Cerebellar cortex (tissue), 1 donor: Measurements from ENCODE around the gene LCAT.
"Not testable (repeated sequence)": the region's sequence is repeated elsewhere in the genome, so short reads cannot be mapped to it uniquely, and the experiment has no call there.

ENCODE experiments used
- DNase-seq: peaks from one replicate; pipeline ENCODE4 v3.0.0-alpha.2; 2015; ENCODE audit warnings: low spot score

Gene LCAT, protein sequence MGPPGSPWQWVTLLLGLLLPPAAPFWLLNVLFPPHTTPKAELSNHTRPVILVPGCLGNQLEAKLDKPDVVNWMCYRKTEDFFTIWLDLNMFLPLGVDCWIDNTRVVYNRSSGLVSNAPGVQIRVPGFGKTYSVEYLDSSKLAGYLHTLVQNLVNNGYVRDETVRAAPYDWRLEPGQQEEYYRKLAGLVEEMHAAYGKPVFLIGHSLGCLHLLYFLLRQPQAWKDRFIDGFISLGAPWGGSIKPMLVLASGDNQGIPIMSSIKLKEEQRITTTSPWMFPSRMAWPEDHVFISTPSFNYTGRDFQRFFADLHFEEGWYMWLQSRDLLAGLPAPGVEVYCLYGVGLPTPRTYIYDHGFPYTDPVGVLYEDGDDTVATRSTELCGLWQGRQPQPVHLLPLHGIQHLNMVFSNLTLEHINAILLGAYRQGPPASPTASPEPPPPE

GRCh38 chr16:67943619-67944504 lies at the start of gene LCAT:
TSS of gene LCAT (minus strand) at chr16:67944120. CDS start at chr16:67944101, 19 bp downstream.
- DNase-seq: peak; percentile 67

DNA sequence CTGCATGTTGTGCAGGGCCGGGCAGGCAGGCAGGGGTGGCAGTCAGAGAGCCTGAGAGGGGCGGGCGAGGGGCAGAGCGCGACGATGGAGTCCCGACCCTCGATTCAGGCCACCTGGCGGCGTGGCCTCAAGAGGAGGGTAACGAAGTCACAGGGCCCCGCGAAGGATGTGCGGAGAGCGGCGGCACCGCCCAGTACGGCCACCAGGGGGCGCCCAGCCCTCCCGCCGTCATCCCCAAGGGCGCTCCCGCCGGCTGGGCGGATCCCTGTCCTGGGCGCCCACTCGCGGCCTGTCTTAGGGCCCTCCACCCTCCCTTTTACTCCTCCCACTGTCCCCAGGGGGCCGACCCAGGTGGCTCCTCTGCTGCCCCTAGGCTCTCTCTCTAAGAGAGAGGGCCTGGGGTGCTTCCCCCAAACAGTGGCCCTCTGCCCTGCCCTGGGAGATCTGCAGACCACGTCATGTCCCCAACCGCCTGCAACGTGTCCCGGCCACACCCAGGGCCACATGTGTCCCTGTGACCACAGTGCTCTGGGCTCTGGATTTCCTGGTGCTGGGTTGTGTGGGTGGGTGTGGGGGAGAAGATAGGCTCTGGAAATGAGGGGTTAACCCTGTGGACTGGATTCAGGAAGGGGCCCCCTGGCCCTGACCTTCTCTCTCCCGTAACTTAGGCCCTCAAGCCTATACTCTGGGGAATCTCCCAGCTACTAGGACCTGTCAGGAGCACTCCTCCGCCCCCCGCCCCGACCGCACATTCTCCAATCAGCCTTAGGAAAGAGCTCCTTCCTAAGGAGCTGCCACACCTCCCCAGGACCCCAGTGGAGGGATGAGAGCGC lies 49.5 kb upstream of the LCAT start:
- peak; percentile 43 for DNase-seq

GRCh38 chr16:67992661-67993206 lies 48.8 kb upstream of the LCAT start:
- no peak for DNase-seq

DNA sequence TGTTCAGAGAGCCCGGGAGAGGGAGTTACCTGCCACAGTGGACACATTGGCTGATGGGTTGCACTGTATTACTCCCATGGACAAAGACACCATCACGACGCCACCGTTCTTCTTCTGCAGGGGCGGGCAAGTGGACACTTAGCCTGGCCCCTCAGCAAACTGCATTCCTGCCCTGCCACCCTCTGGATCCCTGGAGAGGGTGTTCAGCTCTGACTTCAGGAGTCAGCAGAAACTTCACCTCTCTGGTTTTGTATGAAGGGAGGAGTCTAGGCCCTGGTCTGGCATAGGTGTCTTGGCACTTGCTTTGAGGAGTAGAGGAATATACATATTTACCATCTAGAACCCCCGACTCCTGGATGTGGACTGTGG lies 46.1 kb upstream of the LCAT start:
- DNase-seq: no peak

- no peak for DNase-seq
These were observed 45.5 kb upstream of the LCAT start for GRCh38 chr16:67989322-67990017.

- no peak for DNase-seq
These were observed 44.8 kb upstream of the LCAT start for GRCh38 chr16:67988675-67989074.

GRCh38 chr16:67987460-67988160 lies 43.7 kb upstream of the LCAT start:
- DNase-seq: no peak

- DNase-seq: no peak
These were observed 43.0 kb upstream of the LCAT start for GRCh38 chr16:67986949-67987348.

- no peak for DNase-seq
These were observed 38.2 kb upstream of the LCAT start for GRCh38 chr16:67982011-67982696.

DNA sequence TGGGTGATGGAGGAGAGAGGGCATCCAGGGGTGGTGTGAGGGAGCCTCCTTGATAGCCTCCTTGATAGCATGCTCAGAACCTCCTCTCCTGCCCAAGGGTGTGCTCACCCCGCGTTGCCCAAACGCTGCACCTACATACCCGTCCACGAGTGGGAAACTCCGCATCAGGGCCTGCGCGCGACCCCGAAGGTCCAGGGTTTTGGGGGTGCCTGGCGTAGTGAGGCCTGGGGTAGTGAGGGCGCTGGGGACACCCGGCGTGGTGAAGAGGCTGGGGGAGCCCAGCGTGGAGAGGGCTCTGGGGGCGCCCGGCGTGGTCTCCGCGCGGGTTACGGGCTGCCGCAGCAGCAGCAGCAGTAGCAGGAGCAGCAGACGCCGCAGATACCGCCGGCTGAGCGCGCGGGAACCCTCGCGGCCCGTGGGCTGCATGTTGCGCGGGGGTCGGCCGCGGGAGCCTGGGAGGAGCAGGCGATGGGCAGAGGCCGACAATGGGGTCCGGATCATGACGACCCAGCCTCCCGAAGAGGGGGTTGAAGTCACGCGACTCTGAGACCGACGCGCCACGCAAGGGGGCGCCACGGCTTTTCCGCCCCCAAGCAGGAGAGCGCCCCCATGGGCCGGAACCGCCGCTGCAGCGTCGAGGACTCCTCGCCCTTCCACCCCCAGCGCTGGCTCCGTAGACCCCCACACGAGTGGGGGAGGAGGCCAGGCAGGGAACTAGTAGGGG lies 36.2 kb upstream of the LCAT start, which contains the start of gene DPEP3:
TSS of gene DPEP3 (minus strand) at position 545 of the 724 bp plus-strand sequence. CDS start at position 426, 119 bp downstream.
- no peak for DNase-seq

DNA sequence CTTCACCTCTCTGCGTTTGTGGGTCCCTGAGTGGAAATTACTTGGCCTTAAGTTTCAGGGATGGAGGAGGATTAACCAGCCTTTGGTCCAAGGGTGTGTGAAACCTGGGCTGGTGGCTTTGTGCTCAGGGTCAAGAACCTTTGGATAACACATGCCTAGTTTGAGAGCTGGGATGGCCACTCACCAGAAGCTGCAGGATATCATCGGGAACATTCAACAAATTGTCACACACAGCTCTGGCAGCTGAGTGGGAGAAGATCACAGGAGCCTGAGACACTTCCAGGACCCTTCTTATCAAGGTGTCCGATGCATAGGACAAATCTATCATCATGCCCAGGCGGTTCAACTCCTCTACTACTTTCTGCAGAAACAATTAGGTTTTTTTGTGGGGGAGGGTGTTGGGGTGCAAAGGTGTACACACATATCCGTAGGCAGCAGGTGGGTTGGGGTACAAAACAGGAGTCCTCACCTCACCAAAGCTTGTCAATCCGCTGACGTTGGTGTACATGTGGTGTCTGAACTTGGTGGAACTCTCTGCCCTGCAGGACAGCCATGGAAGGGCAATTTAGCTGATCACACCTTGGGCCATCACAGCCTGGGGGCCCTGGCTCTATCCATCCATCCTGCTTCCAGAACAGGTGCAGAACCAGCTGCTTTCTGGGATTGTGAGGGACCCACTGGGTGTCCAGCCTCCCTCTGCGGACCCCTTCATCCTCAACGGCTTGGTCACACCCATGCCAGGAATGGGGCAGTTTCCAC lies 33.7 kb upstream of the LCAT start:
- DNase-seq: no peak

GRCh38 chr16:67977005-67977404 lies 33.1 kb upstream of the LCAT start:
- DNase-seq: no peak

DNA sequence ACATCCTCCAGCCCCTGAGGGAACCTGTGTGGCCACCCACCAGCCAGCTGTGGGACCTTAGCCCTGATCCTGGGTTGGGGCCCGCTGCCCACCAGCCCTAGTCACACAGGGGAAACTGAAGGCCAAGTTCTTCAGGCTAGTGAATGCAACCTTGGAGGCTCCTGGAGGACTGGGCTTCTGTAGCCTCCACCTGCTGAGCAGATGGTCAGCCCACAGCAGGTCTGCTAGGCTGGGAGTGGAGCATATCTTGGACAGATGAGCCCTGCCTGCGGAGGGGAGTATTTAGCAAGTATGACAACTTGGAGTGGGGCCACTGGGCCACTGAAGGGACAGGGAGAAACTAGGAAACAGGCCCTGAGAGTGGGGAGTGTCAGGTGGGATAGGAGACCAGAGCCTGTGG lies 32.3 kb upstream of the LCAT start:
- no peak for DNase-seq

DNA sequence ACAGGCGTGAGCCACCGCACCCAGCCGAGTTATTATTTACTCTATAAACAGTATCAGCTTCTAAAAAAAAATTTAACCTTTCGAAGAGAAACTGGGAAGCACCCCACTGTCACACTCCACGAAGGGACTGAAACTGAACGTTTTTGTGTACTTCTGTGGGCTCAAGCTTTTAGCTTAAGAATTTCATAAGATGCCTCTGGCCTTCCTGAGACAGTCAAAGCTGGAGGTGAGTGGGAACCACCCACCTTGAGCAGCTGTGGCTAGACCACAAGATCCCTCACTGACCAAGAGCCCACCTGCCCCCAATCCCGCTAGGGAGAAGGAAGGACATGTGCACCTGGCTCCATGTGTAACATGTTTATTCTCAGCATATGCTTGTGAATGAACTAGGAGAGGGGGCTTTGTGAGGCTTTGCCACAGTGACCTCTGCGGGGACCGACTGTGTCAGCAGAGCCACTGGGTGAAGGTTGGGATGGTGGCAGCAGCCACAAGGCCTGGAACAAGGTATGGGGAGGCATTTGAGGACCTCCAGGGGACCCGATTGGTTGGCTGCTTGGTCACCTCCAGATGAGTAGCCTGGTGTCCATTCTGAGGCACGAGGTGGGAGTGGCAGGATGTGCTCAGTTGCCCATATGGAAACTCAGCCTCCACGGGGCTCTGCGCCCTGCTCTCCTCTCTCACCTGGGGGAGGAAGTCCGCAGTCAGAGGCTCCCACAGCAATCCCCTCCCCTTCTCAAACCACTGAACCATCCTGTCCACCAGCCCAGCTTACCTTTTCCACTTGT lies 31.6 kb upstream of the LCAT start:
- no peak for DNase-seq

- DNase-seq: not testable (repeated sequence)
These were observed 28.4 kb upstream of the LCAT start for GRCh38 chr16:67972285-67972684.

- no peak for DNase-seq
These were observed 27.2 kb upstream of the LCAT start for GRCh38 chr16:67971111-67971510.

DNA sequence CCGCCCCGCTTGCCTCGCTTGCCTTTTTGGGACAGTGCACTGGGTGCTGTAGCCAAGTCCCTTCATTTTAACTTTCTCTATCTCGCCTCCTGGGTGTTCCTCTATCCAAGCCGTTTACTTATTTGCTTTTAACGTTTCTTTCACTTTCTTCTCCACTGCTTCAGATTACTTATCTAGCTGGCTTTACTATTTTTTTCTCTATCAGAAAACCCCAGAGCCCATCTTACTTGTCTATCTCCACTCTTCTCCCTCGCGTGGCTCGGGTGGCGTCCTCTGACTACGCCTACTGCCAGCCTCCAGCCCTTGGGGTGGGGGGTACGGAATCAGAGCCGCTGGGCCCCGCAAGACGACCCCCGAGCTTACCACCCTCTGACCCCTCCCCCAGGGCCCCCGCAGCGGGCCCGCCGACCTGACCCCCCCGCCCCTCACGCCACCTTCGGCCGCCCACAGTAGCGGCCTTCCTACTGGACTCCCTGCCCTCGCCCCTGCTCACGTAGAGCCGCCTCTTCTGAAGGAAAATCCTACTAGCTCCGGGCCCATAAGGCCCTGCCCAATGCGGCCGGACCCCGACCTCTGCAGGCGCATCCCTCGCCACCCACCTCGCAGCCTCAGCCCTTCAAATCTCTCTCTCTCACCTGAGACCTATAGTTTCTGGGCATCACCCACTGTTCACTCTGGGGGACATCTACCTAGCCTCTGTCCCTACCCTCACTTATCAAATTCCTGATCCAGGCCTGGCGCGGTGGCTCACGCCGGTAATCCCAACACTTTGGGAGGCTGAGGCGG lies 25.5 kb upstream of the LCAT start:
- no peak for DNase-seq
